ENCODE measurements around the gene RGS6. TPM values are rescaled to one million over a fixed set of nuclear protein-coding genes. Genes with fewer than 3 reads are reported as not detected.

The RGS6 gene
- total and polyA plus RNA-seq, 2 of the 4 experiments (the other 2 are of a cell fraction) = not detected

- POLR2A ChIA-PET (ENCODE audit: unreplicated experiment) = no interaction called here
- ATAC-seq (ENCODE audit: low read depth) (no peak), DNase-seq (no peak)
- H2AK9ac ChIP-seq (replicated peaks; ENCODE audit: low read depth, low read length, poor library complexity) = no peak overlapping the region
- no CpG with 5 or more reads among the region's 1 CpG for WGBS, 2 experiments (ENCODE audit: extremely low coverage in 2 of 2, insufficient read length in 1 of 2)
- no peaks in the 10 kb centered on the region for H3K9me1 ChIP-seq (ENCODE audit: insufficient read depth, low read length)
- BruUV-seq (replicated peaks) = no TSS peak
- H4K91ac ChIP-seq (ENCODE audit: insufficient read depth, low read depth, low read length) = no peak overlapping the region
- H3K18ac ChIP-seq (ENCODE audit: low read depth, low read length) = no peak overlapping the region
- intact Hi-C loops (cut with micrococcal nuclease) = no loop called here
- H3K79me1 ChIP-seq (ENCODE audit: low read depth in 1 of 2, low read length in 2 of 2) = no peaks in the 10 kb centered on the region
- H3K4me2 ChIP-seq (ENCODE audit: low read depth, low read length) = no peak overlapping the region
- H2BK5ac ChIP-seq (ENCODE audit: low read depth, low read length, poor library complexity, severe bottlenecking) = no peak overlapping the region
- H2AK5ac ChIP-seq (ENCODE audit: low read depth, low read length) = no peak overlapping the region
- no peak overlapping the region for H2BK120ac ChIP-seq (ENCODE audit: low read depth, low read length)
- no peak overlapping the region for H3K56ac ChIP-seq (ENCODE audit: extremely low read depth, insufficient read depth, low read length)
- no peak overlapping the region for H2BK20ac ChIP-seq (ENCODE audit: low read depth, low read length)
- H3K9ac ChIP-seq (ENCODE audit: low read depth, low read length) = no peak overlapping the region
- no peaks in the 10 kb centered on the region for H3K4me1 ChIP-seq (ENCODE audit: control insufficient read depth, insufficient read depth, low read length)
- H3K27me3 ChIP-seq (ENCODE audit: control insufficient read depth, insufficient read depth, low read length) = no peaks in the 10 kb centered on the region
- H2AFZ ChIP-seq (replicated peaks; ENCODE audit: low read length, poor library complexity) = no peak overlapping the region
- H3K4me3 ChIP-seq (ENCODE audit: insufficient read depth, low read depth, low read length) = no peak overlapping the region
- TF ChIP-seq RFX5 (IDR thresholded peaks at IDR 0.05; ENCODE audit: low read depth, low read length) = no peak
- TF ChIP-seq MAFK (IDR thresholded peaks at IDR 0.05; ENCODE audit: low read depth, low read length) = no peak
- TF ChIP-seq RCOR1 (IDR thresholded peaks at IDR 0.05; ENCODE audit: insufficient replicate concordance, low read length) = no peak
- no peak for TF ChIP-seq BHLHE40 (IDR thresholded peaks at IDR 0.05; ENCODE audit: low read depth, low read length)
- TF ChIP-seq ELK1 (IDR thresholded peaks at IDR 0.05; ENCODE audit: borderline replicate concordance, low read depth, low read length) = no peak
- TF ChIP-seq FOS (IDR thresholded peaks at IDR 0.05; ENCODE audit: low read depth, low read length) = no peak
- no peak for TF ChIP-seq CHD1 (IDR thresholded peaks at IDR 0.05; ENCODE audit: low read depth, low read length)
- TF ChIP-seq CEBPB (IDR thresholded peaks at IDR 0.05; ENCODE audit: low read depth, low read length) = no peak
- TF ChIP-seq USF2 (IDR thresholded peaks at IDR 0.05; ENCODE audit: low read depth, low read length) = no peak
- TF ChIP-seq POLR2A (IDR thresholded peaks at IDR 0.05; ENCODE audit: low read depth, low read length) = no peak
- no peak for TF ChIP-seq NFE2L2 (IDR thresholded peaks at IDR 0.05; ENCODE audit: low read depth, low read length)
- TF ChIP-seq MXI1 (IDR thresholded peaks at IDR 0.05; ENCODE audit: borderline replicate concordance, low read depth, low read length) = no peak
- TF ChIP-seq MAZ (IDR thresholded peaks at IDR 0.05; ENCODE audit: borderline replicate concordance, low read depth, low read length) = no peak
- no peak overlapping the region for H3K4ac ChIP-seq (ENCODE audit: low read depth, low read length)
- H2BK15ac ChIP-seq (ENCODE audit: low read depth, low read length) = no peak overlapping the region
- H3K14ac ChIP-seq (replicated peaks; ENCODE audit: low read depth, low read length) = no peak overlapping the region
- CTCF ChIA-PET = no interaction called here
- no peak overlapping the region for H3K23ac ChIP-seq (ENCODE audit: low read depth, low read length)
- H3K36me3 ChIP-seq (ENCODE audit: control insufficient read depth, insufficient read depth, low read length) = no peaks in the 10 kb centered on the region
- in situ Hi-C loops (cut with MboI; ENCODE audit: low sequenced_read_pairs) = no loop called here
- peaks cover 2% of the 10 kb centered on the region; the same call in 1 of the 2 replicates for H3K9me3 ChIP-seq (ENCODE audit: control insufficient read depth, insufficient read depth, low read length)
- no peak overlapping the region for H3K27ac ChIP-seq (ENCODE audit: insufficient read depth, low read length)
- dilution Hi-C loops (cut with HindIII; ENCODE audit: low sequenced_read_pairs, unreplicated experiment) = no loop called here
- no peaks in the 10 kb centered on the region for H4K20me1 ChIP-seq (ENCODE audit: insufficient read depth, low read length)
- no peak overlapping the region for H4K8ac ChIP-seq (ENCODE audit: low read depth in 2 of 2, low read length in 2 of 2)
- no peak overlapping the region for H4K5ac ChIP-seq (ENCODE audit: low read depth, low read length)
Observed at GRCh38 chr14:71943695-71944018, 11.4 kb downstream of the RGS6 start.
